HG03039 (cell line): Measurements from ENCODE around the gene ADAM11.
"Not testable (repeated sequence)": the region's sequence is repeated elsewhere in the genome, so short reads cannot be mapped to it uniquely, and the experiment has no call there.

Source experiments
- ATAC-seq: cut with Tn5 transposase; IDR thresholded peaks from one replicate; pipeline ENCODE4 v1.9.1; 2021; ENCODE audit warnings: mild to moderate bottlenecking, moderate library complexity; ENCODE audit not compliant: unreplicated experiment

ADAM11 gene

DNA sequence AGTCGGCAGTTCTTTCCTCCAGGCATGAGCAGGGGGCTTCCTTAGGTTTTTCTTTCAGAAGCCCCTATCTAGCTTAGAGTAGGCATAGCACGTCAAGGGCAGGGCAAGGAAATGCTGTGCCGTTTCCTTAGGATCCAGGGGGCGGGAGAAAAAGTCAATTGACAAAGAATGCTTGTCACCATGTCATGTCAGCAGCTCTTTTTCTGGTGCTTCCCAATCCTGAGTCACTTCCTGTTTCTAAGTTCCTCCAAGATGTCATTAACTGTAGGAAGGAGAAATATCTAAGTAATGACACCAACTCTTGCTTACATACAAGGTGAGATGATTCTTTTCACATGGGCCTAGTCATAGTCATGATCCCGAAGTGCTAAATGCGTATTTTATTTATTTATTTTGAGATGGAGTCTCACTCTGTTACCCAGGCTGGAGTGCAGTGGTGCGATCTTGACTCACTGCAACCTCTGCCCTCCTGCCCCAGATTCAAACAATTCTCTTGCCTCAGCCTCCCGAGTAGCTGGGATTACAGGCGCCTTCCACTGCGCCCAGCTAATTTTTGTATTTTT, 36.1 kb downstream of the ADAM11 start:
- no peak for ATAC-seq

DNA sequence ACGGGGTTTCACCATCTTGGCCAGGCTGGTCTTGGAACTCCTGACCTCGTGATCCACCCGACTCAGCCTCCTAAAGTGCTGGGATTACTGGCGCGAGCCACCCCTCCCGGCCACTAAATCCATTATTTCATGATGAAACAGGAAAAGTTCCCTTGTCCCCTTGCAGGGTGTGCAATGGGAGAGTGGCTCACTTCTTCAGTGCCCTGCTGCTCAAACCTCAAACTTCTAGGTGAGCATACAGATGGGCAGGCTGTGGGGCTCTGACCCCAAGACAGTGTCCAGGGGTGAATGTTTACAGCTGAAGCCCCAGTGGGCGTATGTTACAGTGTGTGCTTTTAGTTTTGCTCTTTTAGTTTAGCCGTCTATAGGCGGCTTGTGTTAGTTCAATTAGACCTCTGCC, 36.6 kb downstream of the ADAM11 start:
- ATAC-seq = no peak

- no peak for ATAC-seq
These were observed 37.1 kb downstream of the ADAM11 start for GRCh38 chr17:44795928-44796327.

- no peak for ATAC-seq
These were observed 37.9 kb downstream of the ADAM11 start for GRCh38 chr17:44796731-44797130.

GRCh38 chr17:44797802-44798201, 39.0 kb downstream of the ADAM11 start:
- no peak for ATAC-seq

GRCh38 chr17:44798356-44798755, 39.6 kb downstream of the ADAM11 start:
- ATAC-seq = no peak

DNA sequence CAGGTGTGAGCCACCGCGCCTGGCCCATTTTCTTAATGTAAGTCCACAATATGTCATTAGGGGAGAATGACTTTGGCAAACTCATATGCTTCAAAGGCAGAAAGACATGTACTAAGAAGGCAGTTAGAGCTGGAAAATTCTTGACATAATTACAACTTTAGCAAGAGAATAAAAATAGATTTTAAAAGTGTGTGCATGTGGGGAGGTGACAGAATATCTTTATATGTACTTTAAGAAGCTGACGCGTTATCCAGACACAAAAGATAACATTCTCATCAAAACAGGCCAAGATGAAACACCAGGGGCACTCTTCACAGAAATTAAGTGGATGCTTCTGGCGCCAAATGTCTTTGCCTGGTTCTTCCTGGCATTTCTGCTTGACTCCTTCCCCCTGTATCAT, 43.1 kb downstream of the ADAM11 start:
- no peak for ATAC-seq

DNA sequence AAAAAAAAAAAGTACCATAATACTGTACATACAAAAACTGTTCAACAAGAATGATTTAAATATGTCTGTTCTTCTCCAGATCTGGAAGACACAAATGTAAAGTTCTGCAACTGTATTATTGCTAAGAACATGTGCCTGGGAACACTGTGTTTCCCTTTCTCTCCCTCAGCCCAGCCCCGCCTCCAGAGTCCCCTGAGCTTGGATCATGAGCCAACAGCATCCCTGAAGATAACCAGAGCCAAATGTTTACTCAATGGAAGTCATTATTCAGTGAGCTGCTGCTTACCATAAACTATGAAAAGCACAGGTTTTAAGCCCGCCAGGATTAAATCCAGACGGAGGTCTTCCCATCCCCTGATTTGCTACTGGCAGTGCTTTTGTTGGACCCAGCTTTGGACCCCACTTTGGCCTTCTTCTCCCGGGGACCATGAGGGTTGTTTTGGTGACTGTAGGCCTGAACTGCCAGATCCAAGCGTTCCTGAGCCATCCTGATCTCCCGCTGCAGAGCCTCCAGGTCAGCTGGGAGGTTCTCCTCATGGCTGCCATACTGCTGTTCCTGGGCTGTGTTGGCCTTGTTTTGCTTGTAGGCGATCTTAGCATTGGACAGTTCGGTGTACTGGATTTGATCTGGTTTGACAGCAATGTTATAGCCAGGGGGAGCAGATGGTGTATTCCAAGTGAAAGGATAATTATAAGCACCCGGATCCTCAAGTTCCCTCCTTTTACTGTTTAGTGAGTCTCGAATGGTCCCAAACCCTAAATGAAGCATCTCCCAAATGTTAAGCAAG, 45.7 kb downstream of the ADAM11 start:
- no peak for ATAC-seq

GRCh38 chr17:44807093-44807816, 48.5 kb downstream of the ADAM11 start:
- no peak for ATAC-seq

- no peak for ATAC-seq
These were observed 49.0 kb downstream of the ADAM11 start for GRCh38 chr17:44807817-44808155.

- ATAC-seq = no peak
These were observed 49.4 kb downstream of the ADAM11 start for GRCh38 chr17:44808156-44808555.

GRCh38 chr17:44808656-44809388, 50.0 kb downstream of the ADAM11 start:
- not testable (repeated sequence) for ATAC-seq

GRCh38 chr17:44812263-44812662, 53.5 kb downstream of the ADAM11 start:
- ATAC-seq = no peak

GRCh38 chr17:44818508-44818907, 59.7 kb downstream of the ADAM11 start:
- not testable (repeated sequence) for ATAC-seq

GRCh38 chr17:44820631-44821212, 61.9 kb downstream of the ADAM11 start:
- ATAC-seq = no peak

GRCh38 chr17:44825236-44825635, 66.4 kb downstream of the ADAM11 start:
- not testable (repeated sequence) for ATAC-seq

GRCh38 chr17:44826123-44826790, 67.5 kb downstream of the ADAM11 start:
- ATAC-seq = no peak

DNA sequence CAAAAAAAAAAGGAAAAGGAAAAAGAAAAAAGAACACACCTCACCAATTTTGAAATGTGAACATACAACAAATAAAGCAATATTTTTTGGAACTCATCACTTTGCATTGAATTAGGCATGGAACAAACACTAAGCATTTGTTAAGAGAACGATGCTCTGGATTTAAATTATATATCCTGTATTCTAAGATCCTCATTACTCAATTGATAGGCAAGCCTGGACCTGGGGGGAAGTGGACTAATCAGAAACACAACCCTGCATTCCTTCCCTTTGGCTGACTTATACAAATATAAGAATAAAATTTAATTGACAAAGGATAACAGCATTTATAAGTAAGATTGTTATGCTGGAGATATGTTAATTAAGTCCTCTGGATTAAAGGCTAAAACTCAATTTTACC, 69.1 kb downstream of the ADAM11 start:
- no peak for ATAC-seq

- no peak for ATAC-seq
These were observed 70.2 kb downstream of the ADAM11 start for GRCh38 chr17:44828919-44829522.
